ENCODE results near the gene OR8K5. TPM values are rescaled to one million over a fixed set of nuclear protein-coding genes. Genes with fewer than 3 reads are reported as not detected.

Gene OR8K5
- total RNA-seq, 1 donor from 2014 or later: not detected

Other genes with a start within 250 kb of the OR8K5 start
- gene OR5W2, start 245.7 kb downstream of the OR8K5 start, total RNA-seq: not detected in 2 replicates
- not detected in 2 replicates for gene OR5I1, start 223.9 kb downstream of the OR8K5 start, total RNA-seq
- not detected in 2 replicates for gene OR10AG1, start 190.4 kb downstream of the OR8K5 start, total RNA-seq
- gene OR5F1, start 165.7 kb downstream of the OR8K5 start, total RNA-seq: not detected in 2 replicates
- gene OR5AS1, start 132.7 kb downstream of the OR8K5 start, total RNA-seq: not detected in 2 replicates
- not detected in 2 replicates for gene OR8I2, start 67.0 kb downstream of the OR8K5 start, total RNA-seq
- gene OR8H2, start 56.6 kb downstream of the OR8K5 start, total RNA-seq: not detected in 2 replicates
- not detected in 2 replicates for gene OR8H3, start 37.9 kb downstream of the OR8K5 start, total RNA-seq
- not detected in 2 replicates for gene OR8J3, start 20.1 kb downstream of the OR8K5 start, total RNA-seq
- gene OR5J2, start 16.3 kb upstream of the OR8K5 start, total RNA-seq: not detected in 2 replicates
- not detected in 2 replicates for gene OR5T2, start 73.9 kb upstream of the OR8K5 start, total RNA-seq
- not detected in 2 replicates for gene OR5T3, start 91.9 kb upstream of the OR8K5 start, total RNA-seq
- not detected in 2 replicates for gene OR5T1, start 113.8 kb upstream of the OR8K5 start, total RNA-seq
- not detected in 2 replicates for gene OR8H1, start 131.9 kb upstream of the OR8K5 start, total RNA-seq
- not detected in 2 replicates for gene OR8K3, start 154.8 kb upstream of the OR8K5 start, total RNA-seq
- gene OR8K1, start 185.7 kb upstream of the OR8K5 start, total RNA-seq: not detected in 2 replicates
- not detected in 2 replicates for gene OR8J1, start 194.0 kb upstream of the OR8K5 start, total RNA-seq
- gene OR8U1, start 215.3 kb upstream of the OR8K5 start, total RNA-seq: not detected in 2 replicates